Measurements from ENCODE around the gene CCDC158. TPM values are rescaled to one million over a fixed set of nuclear protein-coding genes. Genes with fewer than 3 reads are reported as not detected.

CCDC158 gene
- total RNA-seq (2012; rRNA removed) = not detected in 2 replicates
- not detected in 2 replicates for polyA plus RNA-seq (2012; rRNA removed)
- not detected in 2 replicates for polyA plus RNA-seq (2012; cell fraction: cytosol; rRNA removed)
- not detected in 2 replicates for polyA plus RNA-seq (2012; cell fraction: nucleus; rRNA removed; ENCODE audit: low replicate concordance)
- Bru-seq, nascent RNA = percentile 6 among the genes with signal in this experiment
- percentile 9 among the genes with signal in this experiment for BruChase-seq, experiment 1, labeled RNA remaining after a 6-hour chase
- percentile 11 among the genes with signal in this experiment for BruChase-seq, experiment 2, labeled RNA remaining after a 2-hour chase
- long read RNA-seq = 0 reads

DNA sequence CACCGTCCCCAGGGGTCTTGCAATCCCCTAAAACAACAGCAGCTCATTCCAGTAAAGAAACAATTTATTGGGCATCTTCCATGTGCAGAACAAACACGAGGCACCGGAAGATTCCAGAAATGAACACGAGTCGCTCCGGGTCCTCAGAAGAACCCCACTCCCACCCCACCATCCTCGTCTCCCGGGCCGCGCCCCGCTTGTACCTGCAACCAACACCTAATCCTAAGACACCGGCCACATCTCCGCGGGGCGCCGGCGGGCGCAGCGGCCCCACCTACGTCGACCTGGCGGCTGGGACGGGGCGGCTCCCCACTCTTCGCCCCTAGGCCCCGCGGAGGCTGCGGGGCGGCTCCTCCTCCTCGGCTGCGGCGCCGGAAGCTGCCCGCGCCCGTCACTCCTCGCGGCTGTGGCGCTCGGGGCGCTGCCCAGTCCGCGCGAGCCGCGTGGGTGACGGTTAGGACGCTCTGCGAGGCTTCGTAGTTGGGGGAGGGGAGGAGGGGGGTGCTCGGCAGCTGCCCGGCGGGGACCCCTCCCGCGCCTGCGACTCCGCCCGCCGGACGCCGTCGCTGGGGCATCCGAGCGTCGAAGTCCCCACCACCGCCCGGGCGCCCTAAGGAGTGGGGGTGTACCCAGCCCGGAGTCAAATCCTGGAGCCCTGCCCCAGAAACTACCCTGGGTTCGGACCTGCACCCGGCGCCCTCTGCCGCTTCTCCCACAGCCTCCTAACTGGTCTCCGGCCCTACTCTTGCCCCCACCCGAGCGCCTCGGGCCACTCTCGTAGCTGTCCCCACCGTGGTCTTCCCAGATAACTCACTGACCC, at the start of gene CCDC158:
Gene CCDC158, minus strand, starts transcription at position 380 of the 820 bp plus-strand sequence. CDS start 17,934 bp downstream, outside the sequence.
- dilution Hi-C loops (cut with HindIII; ENCODE audit: low sequenced_read_pairs, unreplicated experiment) = no loop called here
- 18% methylated on average over 18 of the region's 79 CpGs; no CpG with 5 or more reads in 1 of the 2 experiments for WGBS, 2 experiments (ENCODE audit: extremely low coverage in 2 of 2, insufficient read length in 1 of 2)
- peak within 1 kb of the TSS; percentile 87 for H2AFZ ChIP-seq (replicated peaks; ENCODE audit: low read length, poor library complexity)
- TF ChIP-seq, protein P1, sequence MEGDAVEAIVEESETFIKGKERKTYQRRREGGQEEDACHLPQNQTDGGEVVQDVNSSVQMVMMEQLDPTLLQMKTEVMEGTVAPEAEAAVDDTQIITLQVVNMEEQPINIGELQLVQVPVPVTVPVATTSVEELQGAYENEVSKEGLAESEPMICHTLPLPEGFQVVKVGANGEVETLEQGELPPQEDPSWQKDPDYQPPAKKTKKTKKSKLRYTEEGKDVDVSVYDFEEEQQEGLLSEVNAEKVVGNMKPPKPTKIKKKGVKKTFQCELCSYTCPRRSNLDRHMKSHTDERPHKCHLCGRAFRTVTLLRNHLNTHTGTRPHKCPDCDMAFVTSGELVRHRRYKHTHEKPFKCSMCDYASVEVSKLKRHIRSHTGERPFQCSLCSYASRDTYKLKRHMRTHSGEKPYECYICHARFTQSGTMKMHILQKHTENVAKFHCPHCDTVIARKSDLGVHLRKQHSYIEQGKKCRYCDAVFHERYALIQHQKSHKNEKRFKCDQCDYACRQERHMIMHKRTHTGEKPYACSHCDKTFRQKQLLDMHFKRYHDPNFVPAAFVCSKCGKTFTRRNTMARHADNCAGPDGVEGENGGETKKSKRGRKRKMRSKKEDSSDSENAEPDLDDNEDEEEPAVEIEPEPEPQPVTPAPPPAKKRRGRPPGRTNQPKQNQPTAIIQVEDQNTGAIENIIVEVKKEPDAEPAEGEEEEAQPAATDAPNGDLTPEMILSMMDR (conservative IDR thresholded peaks at IDR 0.05; ENCODE audit: low read depth, low read length) = no peak
- TF ChIP-seq CEBPB (IDR thresholded peaks at IDR 0.05; ENCODE audit: low read depth, low read length) = no peak
- no peak for TF ChIP-seq RCOR1 (IDR thresholded peaks at IDR 0.05; ENCODE audit: insufficient replicate concordance, low read length)
- TF ChIP-seq RFX5 (IDR thresholded peaks at IDR 0.05; ENCODE audit: low read depth, low read length) = no peak
- TF ChIP-seq NFE2L2 (IDR thresholded peaks at IDR 0.05; ENCODE audit: low read depth, low read length) = no peak
- TF ChIP-seq FOS (IDR thresholded peaks at IDR 0.05; ENCODE audit: low read depth, low read length) = no peak
- TF ChIP-seq, protein P2, sequence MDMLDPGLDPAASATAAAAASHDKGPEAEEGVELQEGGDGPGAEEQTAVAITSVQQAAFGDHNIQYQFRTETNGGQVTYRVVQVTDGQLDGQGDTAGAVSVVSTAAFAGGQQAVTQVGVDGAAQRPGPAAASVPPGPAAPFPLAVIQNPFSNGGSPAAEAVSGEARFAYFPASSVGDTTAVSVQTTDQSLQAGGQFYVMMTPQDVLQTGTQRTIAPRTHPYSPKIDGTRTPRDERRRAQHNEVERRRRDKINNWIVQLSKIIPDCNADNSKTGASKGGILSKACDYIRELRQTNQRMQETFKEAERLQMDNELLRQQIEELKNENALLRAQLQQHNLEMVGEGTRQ (IDR thresholded peaks at IDR 0.05; ENCODE audit: low read depth, low read length) = no peak
- TF ChIP-seq, protein P3, sequence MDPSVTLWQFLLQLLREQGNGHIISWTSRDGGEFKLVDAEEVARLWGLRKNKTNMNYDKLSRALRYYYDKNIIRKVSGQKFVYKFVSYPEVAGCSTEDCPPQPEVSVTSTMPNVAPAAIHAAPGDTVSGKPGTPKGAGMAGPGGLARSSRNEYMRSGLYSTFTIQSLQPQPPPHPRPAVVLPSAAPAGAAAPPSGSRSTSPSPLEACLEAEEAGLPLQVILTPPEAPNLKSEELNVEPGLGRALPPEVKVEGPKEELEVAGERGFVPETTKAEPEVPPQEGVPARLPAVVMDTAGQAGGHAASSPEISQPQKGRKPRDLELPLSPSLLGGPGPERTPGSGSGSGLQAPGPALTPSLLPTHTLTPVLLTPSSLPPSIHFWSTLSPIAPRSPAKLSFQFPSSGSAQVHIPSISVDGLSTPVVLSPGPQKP (IDR thresholded peaks at IDR 0.05; ENCODE audit: borderline replicate concordance, low read depth, low read length) = no peak
- TF ChIP-seq MAZ (IDR thresholded peaks at IDR 0.05; ENCODE audit: borderline replicate concordance, low read depth, low read length) = no peak
- no peak for TF ChIP-seq MXI1 (IDR thresholded peaks at IDR 0.05; ENCODE audit: borderline replicate concordance, low read depth, low read length)
- TF ChIP-seq RAD21 (IDR thresholded peaks at IDR 0.05; ENCODE audit: low read length) = no peak
- TF ChIP-seq POLR2A (IDR thresholded peaks at IDR 0.05; ENCODE audit: low read depth, low read length) = no peak
- TF ChIP-seq BHLHE40 (IDR thresholded peaks at IDR 0.05; ENCODE audit: low read depth, low read length) = no peak

More for the DNA sequence above, at the start of gene CCDC158:
- Histone ChIP-seq H2BK120ac (ENCODE audit: low read depth, low read length) (no peak within 1 kb of the TSS), H2BK5ac (ENCODE audit: low read depth, low read length, poor library complexity, severe bottlenecking) (no peak within 1 kb of the TSS), H4K8ac (ENCODE audit: low read depth in 2 of 2, low read length in 2 of 2) (no peak within 1 kb of the TSS), H3K14ac (replicated peaks; ENCODE audit: low read depth, low read length) (no peak within 1 kb of the TSS), H4K91ac (ENCODE audit: insufficient read depth, low read depth, low read length) (no peak within 1 kb of the TSS), H2BK15ac (ENCODE audit: low read depth, low read length) (no peak within 1 kb of the TSS), H3K79me1 (ENCODE audit: low read depth in 1 of 2, low read length in 2 of 2) (no peaks in the 10 kb centered on the region), H3K9ac (ENCODE audit: low read depth, low read length) (0 out of 2 replicates have a peak within 1 kb of the TSS, but pooled peaks have one; percentile 29), H4K20me1 (ENCODE audit: insufficient read depth, low read length) (no peaks in the 10 kb centered on the region), H3K4me3 (ENCODE audit: insufficient read depth, low read depth, low read length) (peak within 1 kb of the TSS; percentile 52), H2BK20ac (ENCODE audit: low read depth, low read length) (no peak within 1 kb of the TSS), H3K27ac (ENCODE audit: insufficient read depth, low read length) (no peak within 1 kb of the TSS), H2AK9ac (replicated peaks; ENCODE audit: low read depth, low read length, poor library complexity) (no peak within 1 kb of the TSS), H3K18ac (ENCODE audit: low read depth, low read length) (no peak within 1 kb of the TSS), H4K5ac (ENCODE audit: low read depth, low read length) (no peak within 1 kb of the TSS; the same call in 1 of the 2 replicates), H3K9me3 (ENCODE audit: control insufficient read depth, insufficient read depth, low read length) (no peaks in the 10 kb centered on the region; the same call in 1 of the 2 replicates), H3K27me3 (ENCODE audit: control insufficient read depth, insufficient read depth, low read length) (peaks cover 47% of the 10 kb centered on the region), H3K36me3 (ENCODE audit: control insufficient read depth, insufficient read depth, low read length) (no peaks in the 10 kb centered on the region), H3K56ac (ENCODE audit: extremely low read depth, insufficient read depth, low read length) (no peak within 1 kb of the TSS), H3K4ac (ENCODE audit: low read depth, low read length) (no peak within 1 kb of the TSS), H3K4me2 (ENCODE audit: low read depth, low read length) (peak within 1 kb of the TSS; percentile 90), H3K4me1 (ENCODE audit: control insufficient read depth, insufficient read depth, low read length) (no peaks in the 10 kb centered on the region), H3K23ac (ENCODE audit: low read depth, low read length) (no peak within 1 kb of the TSS), H2AK5ac (ENCODE audit: low read depth, low read length) (no peak within 1 kb of the TSS), H3K9me1 (ENCODE audit: insufficient read depth, low read length) (no peaks in the 10 kb centered on the region)
- CTCF ChIA-PET = interaction anchor here (0.6 kb wide), 1 partner anchor 96 kb away, joined by 4 read pairs; no protein-coding TSS in a partner anchor
- no peak for DNase-seq
- ATAC-seq (ENCODE audit: low read depth) = peak; percentile 88
- BruUV-seq (replicated peaks) = no TSS peak
- in situ Hi-C loops (cut with MboI; ENCODE audit: low sequenced_read_pairs) = no loop called here
- POLR2A ChIA-PET (ENCODE audit: unreplicated experiment) = interaction anchor here (0.7 kb wide), 1 partner anchor 84 kb away, joined by 3 read pairs; no protein-coding TSS in a partner anchor
- intact Hi-C loops (cut with micrococcal nuclease) = no loop called here
